GM12878 (cell line): Measurements from ENCODE around the gene TMEM63C.

Source experiments
- CTCF ChIP-seq, 3 experiments: IDR thresholded peaks in 2 of 3; conservative IDR thresholded peaks in 1 of 3; 2 replicates each; pipeline ENCODE4 v1.5.1; 2011; ENCODE audit warnings: low read depth in 3 of 3, low read length in 3 of 3, mild to moderate bottlenecking in 3 of 3, control low read depth in 2 of 3, moderate library complexity in 2 of 3, inconsistent platforms in 1 of 3, mixed read lengths in 1 of 3; ENCODE audit not compliant: control insufficient read depth in 2 of 3, insufficient read depth in 1 of 3; ENCODE audit errors: extremely low read depth in 1 of 3
- EP300 ChIP-seq, 2 experiments: fragments of 150-350 bp in 1 of 2; IDR thresholded peaks; 2 replicates each; pipeline ENCODE4 v1.6.1; 2011 to 2012; ENCODE audit warnings: low read depth in 2 of 2, low read length in 2 of 2, borderline replicate concordance in 1 of 2, improper control_type of control experiment in 1 of 2, inconsistent platforms in 1 of 2; ENCODE audit not compliant: control insufficient read depth in 1 of 2
- SP1 ChIP-seq: IDR thresholded peaks from one replicate; pipeline ENCODE4 v1.6.1; 2011; ENCODE audit warnings: low read depth, low read length

- no peak for TF ChIP-seq SP1
- TF ChIP-seq CTCF (IDR thresholded peaks at IDR 0.05 in 2 of 3, conservative IDR thresholded peaks at IDR 0.05 in 1 of 3; ENCODE audit: control insufficient read depth in 2 of 3, extremely low read depth in 1 of 3, insufficient read depth in 1 of 3, low read depth in 3 of 3, low read length in 3 of 3) = no peak
- TF ChIP-seq EP300 (IDR thresholded peaks at IDR 0.05; ENCODE audit: borderline replicate concordance in 1 of 2, control insufficient read depth in 1 of 2, low read depth in 2 of 2, low read length in 2 of 2) = no peak
Measured at GRCh38 chr14:77303417-77304156, 122.0 kb downstream of the TMEM63C start.
